Measurements from ENCODE around the gene CTNND2. TPM values are rescaled to one million over a fixed set of nuclear protein-coding genes. Genes with fewer than 3 reads are reported as not detected.
"Not testable (repeated sequence)": the region's sequence is repeated elsewhere in the genome, so short reads cannot be mapped to it uniquely, and the experiment has no call there.

The CTNND2 gene
- total RNA-seq, 1 donor from 2014 or later, result not detected

DNA sequence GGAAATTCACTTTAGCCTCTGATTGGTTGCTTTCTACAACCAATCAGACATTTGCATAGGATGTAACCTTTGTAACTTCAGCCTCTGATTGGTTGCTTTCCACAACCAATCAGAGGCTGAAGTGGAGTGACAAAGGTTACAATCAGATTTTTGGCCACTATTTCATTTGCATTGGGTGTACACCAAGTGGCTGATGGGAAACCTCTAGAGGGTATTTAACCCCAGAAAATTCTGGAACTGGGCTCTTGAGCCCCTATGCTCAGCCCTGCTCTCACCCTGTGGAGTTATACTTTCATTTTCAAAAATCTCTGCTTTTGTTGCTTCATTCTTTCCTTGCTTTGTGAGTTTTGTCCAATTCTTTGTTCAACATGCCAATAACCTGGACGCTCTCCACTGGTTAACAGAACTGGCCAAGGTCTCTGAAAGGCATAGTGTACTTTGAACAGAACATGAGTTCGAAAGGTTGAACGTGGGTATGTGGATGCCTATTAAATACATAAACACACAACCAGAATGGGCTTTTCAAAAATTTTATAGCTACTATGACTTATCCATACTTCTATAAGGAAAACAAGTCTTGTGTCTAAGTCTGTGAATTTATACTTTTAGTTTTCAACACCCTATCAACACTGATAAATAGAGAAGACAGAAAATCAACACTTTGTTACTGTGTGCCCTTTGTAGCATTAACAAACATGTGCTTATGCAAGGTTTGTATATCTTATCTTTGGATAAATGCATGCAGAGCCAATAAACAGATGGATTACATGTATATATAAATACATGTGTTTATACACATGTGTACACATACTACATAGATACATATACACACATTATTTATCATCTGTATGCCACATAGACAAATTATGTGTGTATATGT, 568.1 kb downstream of the CTNND2 start:
- Mint-ChIP-seq H3K27me3 (ENCODE audit: low read depth) (no peaks in the 10 kb centered on the region), H3K9me3 (no peaks in the 10 kb centered on the region), H3K4me1 (ENCODE audit: low read depth) (no peaks in the 10 kb centered on the region), H3K27ac (no peak overlapping the region), H3K4me3 (ENCODE audit: low read depth) (no peak overlapping the region), H3K36me3 (ENCODE audit: low read depth) (no peaks in the 10 kb centered on the region)
- intact Hi-C loops (cut with micrococcal nuclease), result no loop called here
- DNase-seq (ENCODE audit: low spot score), result no peak

DNA sequence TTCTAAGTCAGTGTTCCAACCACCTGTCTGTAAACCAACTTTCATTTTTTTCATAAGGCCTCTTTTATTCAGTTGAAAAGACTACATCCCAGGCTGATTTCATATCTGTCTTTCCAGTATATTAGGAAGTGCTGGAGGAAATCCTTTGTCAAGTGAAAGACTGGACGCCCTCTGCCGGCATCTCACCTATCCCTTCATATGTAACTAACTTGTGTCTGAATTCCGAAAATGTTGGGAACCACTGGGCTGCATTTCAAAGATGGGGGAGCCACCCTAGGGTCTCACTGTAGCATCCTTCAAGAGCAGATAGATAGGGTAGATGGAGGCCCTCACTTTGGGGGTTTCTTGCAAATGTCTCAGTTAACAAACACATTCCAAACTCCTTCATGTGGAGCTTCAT, 569.8 kb downstream of the CTNND2 start:
- Mint-ChIP-seq H3K36me3 (ENCODE audit: low read depth) (no peaks in the 10 kb centered on the region), H3K27me3 (ENCODE audit: low read depth) (no peaks in the 10 kb centered on the region), H3K27ac (no peak overlapping the region), H3K4me3 (ENCODE audit: low read depth) (no peak overlapping the region), H3K9me3 (no peaks in the 10 kb centered on the region), H3K4me1 (ENCODE audit: low read depth) (no peaks in the 10 kb centered on the region)
- intact Hi-C loops (cut with micrococcal nuclease), result no loop called here
- no peak for DNase-seq (ENCODE audit: low spot score)

DNA sequence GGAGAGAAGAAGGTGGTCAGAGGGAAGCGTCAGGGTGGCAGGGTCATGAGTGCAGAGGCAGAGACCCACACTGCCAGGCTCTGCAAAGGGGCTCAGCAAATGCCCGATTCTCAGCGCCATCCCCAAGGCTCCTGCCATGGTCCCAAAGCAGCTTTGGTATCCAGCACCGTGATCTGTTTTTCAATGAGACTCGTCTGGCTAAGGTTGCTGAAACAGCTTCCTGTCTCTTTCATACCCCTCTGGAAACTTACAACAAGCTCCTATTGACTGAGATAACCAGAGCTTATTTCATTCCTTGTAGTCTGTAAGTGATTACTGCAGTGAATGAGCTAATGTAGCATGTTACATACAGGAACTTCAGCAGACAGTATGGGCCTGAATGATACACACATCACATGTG, 574.6 kb downstream of the CTNND2 start:
- Mint-ChIP-seq H3K4me1 (ENCODE audit: low read depth) (no peaks in the 10 kb centered on the region), H3K36me3 (ENCODE audit: low read depth) (no peaks in the 10 kb centered on the region), H3K27me3 (ENCODE audit: low read depth) (no peaks in the 10 kb centered on the region), H3K27ac (no peak overlapping the region), H3K9me3 (no peaks in the 10 kb centered on the region), H3K4me3 (ENCODE audit: low read depth) (no peak overlapping the region)
- no peak for DNase-seq (ENCODE audit: low spot score)
- intact Hi-C loops (cut with micrococcal nuclease), result no loop called here

DNA sequence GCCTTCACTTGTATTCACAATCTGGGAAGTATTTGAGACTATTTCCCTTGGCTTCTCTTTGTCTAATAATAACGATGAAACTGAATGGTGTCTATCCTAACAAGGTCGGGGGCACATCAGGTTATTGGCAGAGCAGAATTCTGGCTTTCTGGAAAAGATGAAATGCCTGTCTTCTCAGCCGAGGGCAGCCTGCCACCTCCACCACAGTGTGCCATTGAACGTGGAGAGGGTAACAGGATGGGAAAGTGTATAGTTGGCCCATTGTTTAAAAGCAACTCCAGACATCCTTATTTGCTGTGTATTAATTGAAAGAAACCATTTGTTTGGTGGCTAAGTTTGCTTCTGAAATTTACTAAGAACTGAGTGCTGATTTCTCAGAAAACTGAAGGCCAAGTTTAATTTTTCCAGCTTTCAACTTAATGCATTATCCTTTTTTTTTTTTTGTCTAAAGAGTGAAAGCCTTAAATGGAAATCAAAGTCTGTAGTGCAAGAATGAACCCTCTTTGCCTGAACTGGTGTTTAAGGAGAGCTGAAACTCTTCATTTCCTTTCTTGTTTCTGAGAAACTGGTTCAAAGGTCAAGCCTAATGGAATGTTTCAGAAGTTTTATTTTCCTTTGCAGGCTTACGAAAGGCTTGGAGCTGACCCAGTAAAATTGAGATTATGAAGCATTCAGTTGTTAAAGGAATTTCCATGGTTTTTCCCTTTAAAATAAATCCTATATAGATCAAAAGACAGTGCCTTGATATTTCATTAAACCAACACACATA, 579.5 kb downstream of the CTNND2 start:
- H3K4me3 Mint-ChIP-seq (ENCODE audit: low read depth), result no peak overlapping the region
- H3K36me3 Mint-ChIP-seq (ENCODE audit: low read depth), result no peaks in the 10 kb centered on the region
- no peak for DNase-seq (ENCODE audit: low spot score)
- intact Hi-C loops (cut with micrococcal nuclease), result no loop called here
- no peak overlapping the region for H3K27ac Mint-ChIP-seq
- no peaks in the 10 kb centered on the region for H3K4me1 Mint-ChIP-seq (ENCODE audit: low read depth)
- no peaks in the 10 kb centered on the region for H3K9me3 Mint-ChIP-seq
- no peaks in the 10 kb centered on the region for H3K27me3 Mint-ChIP-seq (ENCODE audit: low read depth)

DNA sequence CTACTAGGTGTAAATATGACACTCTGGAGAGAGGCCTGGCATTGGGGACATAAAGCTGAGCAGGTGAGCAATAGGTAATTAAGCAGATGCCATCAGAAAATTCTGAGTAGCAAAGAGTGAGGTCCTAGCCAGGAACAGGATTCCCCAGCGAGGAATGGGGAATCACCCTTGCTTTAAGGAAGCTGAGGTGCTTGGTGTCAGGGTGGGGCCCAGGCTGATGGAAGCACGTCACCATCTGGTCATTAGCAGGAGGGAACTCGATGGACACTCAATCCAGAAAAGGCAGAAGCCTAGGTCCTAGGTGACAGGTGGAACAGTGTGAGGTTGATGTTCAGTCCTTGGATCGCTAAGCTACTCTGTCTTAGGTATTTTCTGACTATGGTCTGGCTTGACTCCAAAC, 580.5 kb downstream of the CTNND2 start:
- no peaks in the 10 kb centered on the region for H3K36me3 Mint-ChIP-seq (ENCODE audit: low read depth)
- H3K4me1 Mint-ChIP-seq (ENCODE audit: low read depth), result no peaks in the 10 kb centered on the region
- no peak for DNase-seq (ENCODE audit: low spot score)
- no peaks in the 10 kb centered on the region for H3K27me3 Mint-ChIP-seq (ENCODE audit: low read depth)
- no peak overlapping the region for H3K4me3 Mint-ChIP-seq (ENCODE audit: low read depth)
- intact Hi-C loops (cut with micrococcal nuclease), result no loop called here
- H3K27ac Mint-ChIP-seq, result no peak overlapping the region
- H3K9me3 Mint-ChIP-seq, result no peaks in the 10 kb centered on the region

DNA sequence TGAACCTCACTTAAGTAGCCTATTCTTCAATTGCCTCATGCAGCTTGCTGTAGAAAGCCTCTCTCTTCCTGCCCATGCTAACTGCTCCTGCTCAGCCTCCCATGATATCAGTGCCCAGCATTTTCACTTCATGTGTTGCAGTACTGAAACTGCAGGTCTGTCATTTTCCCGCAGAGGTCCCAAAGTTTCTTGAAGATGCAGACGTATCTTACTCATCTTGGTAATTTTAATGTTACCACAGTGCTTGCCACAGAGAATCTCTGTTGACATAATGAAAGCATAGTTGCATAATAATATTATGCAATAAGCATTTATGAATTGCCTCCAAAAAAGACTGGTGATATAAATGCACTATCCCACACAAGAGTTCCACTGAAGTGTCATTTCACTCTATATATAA, 582.1 kb downstream of the CTNND2 start:
- Mint-ChIP-seq H3K4me3 (ENCODE audit: low read depth) (no peak overlapping the region), H3K36me3 (ENCODE audit: low read depth) (no peaks in the 10 kb centered on the region), H3K9me3 (no peaks in the 10 kb centered on the region), H3K27ac (no peak overlapping the region), H3K4me1 (ENCODE audit: low read depth) (no peaks in the 10 kb centered on the region), H3K27me3 (ENCODE audit: low read depth) (no peaks in the 10 kb centered on the region)
- DNase-seq (ENCODE audit: low spot score), result no peak
- intact Hi-C loops (cut with micrococcal nuclease), result no loop called here

DNA sequence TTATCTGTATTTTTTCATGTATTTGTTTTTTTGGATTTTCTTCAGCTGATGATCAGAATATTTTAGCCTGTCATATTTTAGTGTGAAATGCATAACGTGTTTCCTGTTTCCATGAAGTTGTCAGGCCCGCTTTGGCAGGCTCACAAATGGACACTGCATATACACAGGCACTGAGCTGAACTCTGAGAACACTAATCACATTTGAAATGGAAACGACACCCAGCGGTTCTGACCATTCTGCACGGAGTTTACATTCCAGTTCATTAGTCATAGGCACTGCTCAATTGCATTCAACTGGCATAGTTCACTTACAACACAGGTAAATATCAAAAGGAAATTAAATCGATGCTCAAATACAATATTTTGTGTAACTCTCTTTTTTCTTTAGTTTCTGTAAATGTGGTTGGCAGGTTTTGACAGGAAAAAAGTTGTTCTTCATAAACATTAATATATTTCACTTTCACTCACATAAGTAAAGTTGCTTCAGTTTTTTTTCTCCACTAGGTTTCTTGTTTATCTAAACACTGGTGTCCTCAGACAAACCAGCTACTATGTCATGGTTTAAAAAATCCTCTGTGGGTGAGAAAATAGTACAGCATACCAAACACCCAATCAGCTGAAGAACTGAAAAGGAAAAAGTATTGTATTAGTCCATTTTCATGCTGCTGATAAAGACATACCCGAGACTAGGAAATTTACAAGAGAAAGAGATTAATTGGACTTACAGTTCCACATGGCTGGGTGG, 584.2 kb downstream of the CTNND2 start:
- intact Hi-C loops (cut with micrococcal nuclease), result no loop called here

DNA sequence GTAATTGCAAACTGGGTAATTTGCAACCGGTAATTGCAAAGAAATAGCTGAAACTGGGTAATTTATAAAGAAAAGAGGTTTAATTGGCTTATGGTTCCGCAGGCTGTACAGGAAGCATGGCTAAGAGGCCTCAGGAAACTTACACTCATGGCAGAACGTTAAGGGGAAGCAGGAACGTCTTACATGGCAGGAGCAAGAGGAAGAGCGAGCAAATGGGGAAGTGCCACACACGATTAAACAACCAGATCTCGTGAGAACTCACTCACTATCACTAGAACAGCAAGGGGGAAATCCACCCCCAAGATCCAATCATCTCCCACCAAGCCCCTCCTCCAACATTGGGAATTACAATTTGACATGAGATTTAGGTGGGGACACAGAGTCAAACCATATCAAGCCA, 590.6 kb downstream of the CTNND2 start:
- H3K27me3 Mint-ChIP-seq (ENCODE audit: low read depth); H3K4me1 Mint-ChIP-seq (ENCODE audit: low read depth); intact Hi-C loops (cut with micrococcal nuclease); H3K36me3 Mint-ChIP-seq (ENCODE audit: low read depth); H3K9me3 Mint-ChIP-seq; DNase-seq (ENCODE audit: low spot score); H3K27ac Mint-ChIP-seq; H3K4me3 Mint-ChIP-seq (ENCODE audit: low read depth): not testable (repeated sequence)

More for the DNA sequence above, 584.2 kb downstream of the CTNND2 start:
- H3K9me3 Mint-ChIP-seq, result no peaks in the 10 kb centered on the region
- no peaks in the 10 kb centered on the region for H3K27me3 Mint-ChIP-seq (ENCODE audit: low read depth)
- H3K27ac Mint-ChIP-seq, result no peak overlapping the region
- no peaks in the 10 kb centered on the region for H3K4me1 Mint-ChIP-seq (ENCODE audit: low read depth)
- no peaks in the 10 kb centered on the region for H3K36me3 Mint-ChIP-seq (ENCODE audit: low read depth)
- no peak overlapping the region for H3K4me3 Mint-ChIP-seq (ENCODE audit: low read depth)
- no peak for DNase-seq (ENCODE audit: low spot score)

DNA sequence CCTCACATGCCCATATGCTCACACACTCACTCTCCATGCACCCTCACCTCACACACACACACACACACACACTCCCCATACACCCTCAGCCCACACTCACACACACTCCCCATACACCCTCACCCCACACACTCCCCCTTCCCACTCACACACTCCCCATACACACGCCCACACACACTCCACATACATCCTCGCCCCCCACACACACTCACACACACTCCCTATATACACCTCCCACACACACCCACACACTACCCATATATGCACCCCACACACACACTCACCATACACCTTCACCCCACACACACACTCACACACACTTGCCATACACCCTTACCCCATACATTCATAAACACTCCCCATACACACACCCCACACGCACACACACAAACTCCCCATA, 592.5 kb downstream of the CTNND2 start:
- intact Hi-C loops (cut with micrococcal nuclease), result no loop called here
- Mint-ChIP-seq H3K4me1 (ENCODE audit: low read depth) (no peaks in the 10 kb centered on the region), H3K4me3 (ENCODE audit: low read depth) (no peak overlapping the region), H3K27me3 (ENCODE audit: low read depth) (no peaks in the 10 kb centered on the region), H3K9me3 (no peaks in the 10 kb centered on the region), H3K27ac (no peak overlapping the region), H3K36me3 (ENCODE audit: low read depth) (no peaks in the 10 kb centered on the region)
- DNase-seq (ENCODE audit: low spot score), result no peak

DNA sequence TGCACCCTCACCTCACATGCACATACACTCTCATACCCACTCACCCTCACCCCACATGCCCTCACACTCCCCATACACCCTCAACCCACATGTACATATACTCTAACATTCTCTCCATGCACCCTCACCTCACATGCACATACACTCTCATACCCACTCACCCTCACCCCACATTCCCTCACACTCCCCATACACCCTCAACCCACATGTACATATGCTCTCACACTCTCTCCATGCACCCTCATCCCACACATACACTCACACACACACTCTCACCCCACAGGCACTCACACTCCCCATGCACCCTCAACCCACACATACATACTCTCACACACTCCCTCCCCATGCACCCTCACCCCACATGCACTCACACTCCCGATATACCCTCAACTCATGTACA, 593.0 kb downstream of the CTNND2 start:
- Mint-ChIP-seq H3K4me3 (ENCODE audit: low read depth) (no peak overlapping the region), H3K27me3 (ENCODE audit: low read depth) (no peaks in the 10 kb centered on the region), H3K9me3 (no peaks in the 10 kb centered on the region), H3K36me3 (ENCODE audit: low read depth) (no peaks in the 10 kb centered on the region), H3K4me1 (ENCODE audit: low read depth) (no peaks in the 10 kb centered on the region), H3K27ac (no peak overlapping the region)
- no peak for DNase-seq (ENCODE audit: low spot score)
- intact Hi-C loops (cut with micrococcal nuclease), result no loop called here

DNA sequence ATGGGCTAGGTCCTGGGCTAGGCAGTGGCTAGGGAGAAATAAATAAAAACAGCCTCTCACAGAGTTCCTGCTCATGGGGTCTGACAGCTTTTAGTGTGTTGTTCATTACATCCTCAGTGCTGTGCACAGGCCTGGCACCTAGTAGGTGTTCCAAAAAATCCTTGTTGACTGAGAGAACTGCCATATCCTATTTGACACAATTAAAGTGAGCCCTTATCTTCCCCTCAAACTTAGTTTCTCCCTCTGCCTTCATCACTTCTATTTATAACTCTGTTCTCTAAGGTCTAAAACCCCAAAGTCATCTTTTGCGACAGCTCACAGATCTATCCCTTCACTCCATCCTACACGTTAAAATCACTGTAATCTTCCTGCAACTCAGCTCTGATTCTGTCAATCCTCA, 594.1 kb downstream of the CTNND2 start:
- no peaks in the 10 kb centered on the region for H3K9me3 Mint-ChIP-seq
- no peaks in the 10 kb centered on the region for H3K27me3 Mint-ChIP-seq (ENCODE audit: low read depth)
- intact Hi-C loops (cut with micrococcal nuclease), result no loop called here
- no peak for DNase-seq (ENCODE audit: low spot score)
- H3K4me1 Mint-ChIP-seq (ENCODE audit: low read depth), result no peaks in the 10 kb centered on the region
- H3K36me3 Mint-ChIP-seq (ENCODE audit: low read depth), result no peaks in the 10 kb centered on the region
- no peak overlapping the region for H3K27ac Mint-ChIP-seq
- no peak overlapping the region for H3K4me3 Mint-ChIP-seq (ENCODE audit: low read depth)

DNA sequence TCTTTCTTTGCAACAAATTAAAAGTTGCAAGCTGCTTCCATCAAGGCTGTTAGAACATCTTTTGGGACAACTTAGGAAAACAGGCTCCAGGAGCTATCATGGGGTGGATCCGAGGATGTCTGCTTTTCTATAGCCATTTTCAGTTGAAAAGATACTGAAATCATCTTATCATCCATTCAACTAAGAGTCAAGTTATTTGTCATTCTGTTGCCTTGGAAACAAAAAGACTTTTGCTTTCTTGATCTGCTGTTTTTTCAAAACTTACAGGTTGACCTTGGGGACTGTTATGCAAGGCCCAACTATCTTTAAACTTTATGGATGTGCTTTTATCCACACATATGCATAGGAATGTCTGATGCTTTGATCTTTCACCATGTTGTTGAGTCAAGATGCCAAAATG, 597.9 kb downstream of the CTNND2 start:
- Mint-ChIP-seq H3K4me3 (ENCODE audit: low read depth) (no peak overlapping the region), H3K27me3 (ENCODE audit: low read depth) (no peaks in the 10 kb centered on the region), H3K27ac (no peak overlapping the region), H3K4me1 (ENCODE audit: low read depth) (no peaks in the 10 kb centered on the region), H3K36me3 (ENCODE audit: low read depth) (no peaks in the 10 kb centered on the region), H3K9me3 (no peaks in the 10 kb centered on the region)
- intact Hi-C loops (cut with micrococcal nuclease), result no loop called here
- DNase-seq (ENCODE audit: low spot score), result no peak

DNA sequence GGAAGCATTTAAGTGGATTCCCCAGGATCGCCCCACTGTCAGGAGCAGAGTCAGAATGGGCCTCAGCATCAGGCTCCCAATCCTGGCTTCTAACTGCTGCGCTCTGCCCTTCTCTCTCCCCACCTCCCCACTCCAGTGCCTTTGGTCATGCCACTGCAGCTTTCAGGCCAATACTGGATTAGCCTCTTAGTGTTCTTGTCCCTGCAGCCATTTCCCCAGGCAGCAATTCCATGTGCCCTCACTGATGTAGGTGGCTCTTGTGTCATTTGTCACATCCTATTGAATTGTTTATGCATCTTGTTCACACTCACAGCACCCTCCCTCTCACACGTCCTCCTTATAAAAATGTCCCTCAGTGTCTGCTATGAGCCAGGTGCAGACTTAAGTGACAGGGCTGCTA, 599.0 kb downstream of the CTNND2 start:
- Mint-ChIP-seq H3K27ac (no peak overlapping the region), H3K9me3 (no peaks in the 10 kb centered on the region), H3K4me1 (ENCODE audit: low read depth) (no peaks in the 10 kb centered on the region), H3K27me3 (ENCODE audit: low read depth) (no peaks in the 10 kb centered on the region), H3K4me3 (ENCODE audit: low read depth) (no peak overlapping the region), H3K36me3 (ENCODE audit: low read depth) (no peaks in the 10 kb centered on the region)
- DNase-seq (ENCODE audit: low spot score), result no peak
- intact Hi-C loops (cut with micrococcal nuclease), result no loop called here

Measured in activated T-helper 2 cell treated with anti-CD3 and anti-CD28 coated beads, Interferon-gamma antibody, Interleukin-2, Interleukin-4, amounts not matched to agents 10 μg/mL and 5 μg/mL and 100 μg/mL, durations not matched to agents 14 hours and 24 hours and 36 hours (primary cell).